ENCODE results near the gene CEP104.

CEP104 gene

GRCh38 chr1:3762873-3763228 lies 94.2 kb downstream of the CEP104 start:
- DNase-seq (ENCODE audit: low read depth in 2 of 2) = no peak

- DNase-seq (ENCODE audit: low read depth in 2 of 2) = no peak
Observed at GRCh38 chr1:3762151-3762872, 94.7 kb downstream of the CEP104 start.

All from stimulated activated CD4-positive, alpha-beta T cell treated with anti-CD3 and anti-CD28 coated beads, Interleukin-4, amount 100 ng/mL, for 48 hours (primary cell).